ENCODE data around the gene GRIK1.

The GRIK1 gene

DNA sequence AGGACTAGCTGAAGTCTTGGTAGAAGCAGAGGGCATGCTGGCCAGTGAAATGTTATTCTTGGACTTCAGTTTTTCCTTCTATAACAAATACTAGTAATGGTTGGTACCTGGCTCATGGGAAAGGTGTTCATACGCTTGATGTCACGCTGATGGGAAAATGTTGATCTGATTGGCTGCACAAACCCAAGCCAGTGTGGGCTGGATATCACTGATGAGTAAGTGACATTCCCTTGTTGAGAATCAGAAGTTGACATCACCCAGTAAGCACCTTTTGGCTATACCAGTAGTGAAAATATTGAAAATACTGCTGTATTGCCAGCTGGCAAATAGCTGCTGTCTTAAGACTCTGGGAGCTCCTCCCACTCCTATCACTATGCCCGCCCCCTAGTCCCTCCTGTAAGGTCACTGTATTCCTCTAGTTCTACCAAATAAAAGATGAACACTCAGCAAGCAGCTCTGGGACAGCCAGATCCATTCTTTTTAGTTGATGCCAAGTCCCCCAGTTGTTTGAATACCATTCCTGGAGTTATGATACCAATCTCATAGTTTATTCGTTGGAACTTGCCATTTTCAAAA lies 168.2 kb downstream of the GRIK1 start:
- DNase-seq, result no peak

GRCh38 chr21:29763674-29764073 lies 176.1 kb downstream of the GRIK1 start:
- DNase-seq, result no peak

DNA sequence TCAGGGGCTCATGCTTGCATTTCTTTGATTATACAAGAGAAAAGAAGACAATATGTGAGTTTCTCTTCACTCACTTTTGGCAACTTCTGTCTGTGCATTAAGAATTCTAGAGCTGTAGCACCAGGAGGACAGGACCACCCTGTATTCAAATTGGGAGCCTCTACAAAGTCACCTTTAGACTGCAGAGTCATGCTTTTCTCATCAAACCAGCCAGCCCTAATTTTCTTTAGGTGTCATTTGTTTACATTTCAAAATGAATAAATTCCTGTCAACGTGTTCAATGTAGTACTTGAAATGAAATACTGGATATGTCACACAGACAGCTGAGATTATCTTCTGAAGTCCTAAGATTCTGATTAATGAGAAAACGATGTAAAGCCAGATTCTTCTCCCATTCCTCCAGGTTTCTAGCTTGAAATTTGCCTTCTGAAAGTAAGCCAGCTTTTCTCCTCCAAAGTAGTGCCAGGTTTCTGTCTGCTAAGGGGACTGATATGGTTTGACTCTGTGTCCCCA lies 177.2 kb downstream of the GRIK1 start:
- no peak for DNase-seq

DNA sequence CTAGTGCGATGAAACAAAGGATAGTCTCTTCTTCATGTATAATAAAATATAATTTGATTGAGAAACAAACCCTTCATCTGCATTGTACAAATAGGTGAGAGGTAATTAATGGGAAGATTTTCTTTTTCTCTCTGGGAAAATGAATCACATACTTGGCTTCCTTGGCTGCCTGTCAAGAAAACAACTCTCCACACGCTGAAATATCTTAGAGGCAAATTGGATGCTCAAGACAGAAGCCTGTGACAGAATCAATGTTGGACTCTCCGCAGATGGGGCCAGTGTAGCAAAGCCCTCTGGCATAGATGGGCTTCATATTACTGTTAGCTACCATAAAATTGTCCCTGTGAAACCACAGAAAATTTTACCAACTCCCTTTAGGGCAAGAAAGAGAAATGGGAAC lies 186.6 kb downstream of the GRIK1 start:
- no peak for DNase-seq

DNA sequence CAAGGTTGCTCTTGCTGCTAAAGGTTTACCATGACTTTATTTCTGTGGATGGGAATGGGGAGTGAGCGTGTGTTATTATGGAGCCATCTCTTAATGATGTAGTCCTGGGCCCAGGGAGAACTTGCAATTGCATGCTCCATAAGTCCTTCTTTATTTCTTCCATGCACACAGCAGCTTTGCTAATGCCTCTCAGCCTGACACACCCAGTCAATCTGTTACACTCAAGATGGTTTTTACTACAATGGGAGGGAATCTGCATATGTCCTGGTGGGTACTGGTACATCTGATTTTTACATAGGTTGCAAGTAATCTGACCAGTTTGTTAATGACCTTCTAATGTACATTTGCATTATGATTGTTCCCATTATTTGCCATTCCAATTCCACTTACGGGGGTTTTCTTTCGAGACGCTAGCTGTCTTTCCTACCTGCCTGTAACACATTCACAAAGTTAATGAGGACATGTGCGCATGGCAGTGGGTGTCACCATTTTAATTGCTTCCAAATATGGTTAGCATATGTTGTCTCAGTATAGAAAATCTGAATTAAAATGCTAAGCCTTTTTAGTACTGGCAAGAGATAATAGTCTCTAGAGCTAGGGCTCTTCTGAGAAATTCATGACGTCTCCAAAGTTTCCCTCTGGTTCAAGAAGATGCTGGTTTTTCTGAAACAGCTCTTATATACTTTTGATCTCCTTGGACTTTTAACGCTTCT lies 188.2 kb downstream of the GRIK1 start:
- no peak for DNase-seq

- DNase-seq, result no peak
Measured at GRCh38 chr21:29749957-29750356, 189.8 kb downstream of the GRIK1 start.

GRCh38 chr21:29749223-29749622 lies 190.6 kb downstream of the GRIK1 start:
- DNase-seq, result no peak

DNA sequence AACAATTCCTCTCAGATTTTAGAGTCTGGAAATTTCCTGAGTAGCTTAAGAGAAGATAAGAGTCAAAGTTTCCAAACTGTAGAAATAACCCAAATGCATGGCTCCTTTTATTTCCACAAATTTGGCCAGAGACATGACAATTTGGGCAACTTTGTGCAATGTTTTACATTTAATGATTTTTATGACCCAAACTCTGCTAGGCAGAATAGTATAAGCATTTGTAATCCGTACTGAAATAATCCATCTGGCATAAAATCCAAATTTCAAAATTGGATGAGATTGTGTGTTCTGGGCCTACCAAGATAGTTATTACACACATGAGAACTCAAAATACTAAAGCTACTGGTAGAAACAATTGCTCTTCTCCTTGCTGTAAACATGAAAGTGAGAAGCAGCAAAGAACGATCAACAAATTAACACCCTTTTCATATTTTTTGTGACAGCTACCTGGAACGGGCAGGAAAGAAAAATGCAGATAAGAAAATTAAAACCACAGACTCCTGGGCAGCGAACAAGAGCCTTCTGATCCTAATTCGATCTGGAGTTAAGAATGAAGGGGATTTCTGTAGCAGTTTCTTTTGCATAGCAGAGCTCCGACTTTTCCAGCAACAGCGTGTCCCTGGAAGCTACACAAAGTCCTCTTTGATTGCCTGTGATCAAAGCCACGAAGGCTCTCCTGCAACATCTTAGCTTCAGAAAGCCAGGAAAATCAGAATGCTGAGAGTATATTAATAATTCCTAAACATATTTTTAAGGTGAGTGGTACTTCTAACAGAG lies 191.2 kb downstream of the GRIK1 start:
- no peak for DNase-seq

GRCh38 chr21:29741761-29742160 lies 198.0 kb downstream of the GRIK1 start:
- no peak for DNase-seq

GRCh38 chr21:29739176-29739575 lies 200.6 kb downstream of the GRIK1 start:
- no peak for DNase-seq

- no peak for DNase-seq
Measured at GRCh38 chr21:29738730-29739129, 201.1 kb downstream of the GRIK1 start.

- no peak for DNase-seq
Measured at GRCh38 chr21:29737186-29737585, 202.6 kb downstream of the GRIK1 start.

- no peak for DNase-seq
Measured at GRCh38 chr21:29730281-29730680, 209.5 kb downstream of the GRIK1 start.

GRCh38 chr21:29726044-29726443 lies 213.8 kb downstream of the GRIK1 start:
- DNase-seq, result no peak

GRCh38 chr21:29725025-29725736 lies 214.6 kb downstream of the GRIK1 start:
- DNase-seq, result no peak

GRCh38 chr21:29721964-29722363 lies 217.8 kb downstream of the GRIK1 start:
- no peak for DNase-seq

GRCh38 chr21:29721221-29721620 lies 218.6 kb downstream of the GRIK1 start:
- no peak for DNase-seq

GRCh38 chr21:29719521-29719920 lies 220.3 kb downstream of the GRIK1 start:
- DNase-seq, result no peak

GRCh38 chr21:29718081-29718815 lies 221.5 kb downstream of the GRIK1 start:
- no peak for DNase-seq

DNA sequence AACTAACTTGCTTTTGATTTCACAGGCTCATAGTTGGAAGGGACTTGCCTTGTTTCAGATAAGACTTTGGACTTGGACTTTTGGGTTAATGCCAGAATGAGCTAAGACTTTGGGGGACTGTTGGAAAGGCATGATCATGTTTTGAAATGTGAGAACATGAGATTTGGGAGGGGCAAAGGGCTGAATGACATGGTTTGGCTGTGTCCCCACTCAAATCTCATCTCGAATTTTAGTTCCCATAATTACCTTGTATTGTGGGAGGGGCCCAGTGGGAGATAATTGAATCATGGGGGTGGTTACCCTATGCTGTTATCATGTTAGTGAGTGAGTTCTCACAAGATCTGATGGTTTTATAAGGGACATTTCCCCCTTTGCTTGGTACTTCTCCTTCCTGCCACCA lies 222.1 kb downstream of the GRIK1 start:
- no peak for DNase-seq

DNA sequence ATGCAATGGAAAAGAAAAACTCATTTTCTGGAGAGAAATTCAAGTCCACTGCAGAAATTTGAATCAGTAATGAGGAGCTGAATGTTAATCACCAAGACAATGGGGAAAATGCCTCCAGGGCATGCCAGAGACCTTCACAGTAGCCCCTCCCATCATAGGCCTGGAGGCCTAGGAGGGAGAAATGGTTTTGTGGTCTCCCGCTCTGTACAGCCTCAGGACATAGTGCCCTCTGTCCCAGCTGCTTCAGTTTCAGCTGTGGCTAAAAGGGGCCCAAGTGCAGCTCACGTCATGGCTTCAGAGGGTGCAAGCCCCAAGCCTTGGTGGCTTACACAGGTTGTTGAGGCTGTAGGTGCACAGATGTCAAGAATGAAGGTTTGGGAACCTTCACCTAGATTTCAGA lies 223.0 kb downstream of the GRIK1 start:
- no peak for DNase-seq

- DNase-seq, result no peak
Measured at GRCh38 chr21:29715089-29715488, 224.7 kb downstream of the GRIK1 start.

- no peak for DNase-seq
Measured at GRCh38 chr21:29712818-29713217, 227.0 kb downstream of the GRIK1 start.

All from activated T-cell treated with anti-CD3 and anti-CD28 coated beads, Interleukin-2, amount 50 U/mL, for 48 hours (primary cell).